PC-9 (cell line): ENCODE data around the gene PTPRO. TPM values are rescaled to one million over a fixed set of nuclear protein-coding genes. Genes with fewer than 3 reads are reported as not detected.

Source experiments
- BruUV-seq: library from RNA; stranded (reverse); fragments of 400-500 nt; replicated peaks from 2 replicates; lab custom pipeline; 2021; lab: Mats Ljungman, UMichigan
- CTCF ChIA-PET: fragments of 300-600 bp; sonication (Branson Sonifier 250); formaldehyde crosslinking; loops from one replicate; lab custom pipeline; 2022; ENCODE audit warnings: antibody characterized with exemption; lab: Charles Lee
- POLR2A ChIA-PET: fragments of 300-600 bp; sonication (Branson Sonifier 250); formaldehyde crosslinking; loops from one replicate; lab custom pipeline; 2022; ENCODE audit warnings: antibody characterized with exemption; ENCODE audit not compliant: unreplicated experiment; lab: Charles Lee
- DNase-seq, 2 experiments: peaks; one replicate each; pipeline versions ENCODE4 v3.0.0 to v3.0.0-alpha.2; 2015 to 2022; ENCODE audit warnings: mixed read lengths in 1 of 2
- H2AFZ ChIP-seq: fragments of 200-600 bp; sonication (generic); 2 replicates; pipeline ENCODE4 v1.8.1; 2017; ENCODE audit warnings: antibody characterized with exemption
- H3F3A ChIP-seq: fragments of 200-600 bp; sonication (generic); 2 replicates; pipeline ENCODE4 v1.8.1; 2017; ENCODE audit warnings: antibody characterized with exemption, mild to moderate bottlenecking, low read depth; ENCODE audit not compliant: insufficient read depth
- H3K27ac ChIP-seq: fragments of 200-600 bp; sonication (generic); 2 replicates; pipeline ENCODE4 v1.6.1; 2016; ENCODE audit warnings: mixed run types
- H3K27me3 ChIP-seq: fragments of 200-600 bp; sonication (generic); 2 replicates; pipeline ENCODE4 v1.6.1; 2016; ENCODE audit warnings: low read depth, mixed run types; ENCODE audit not compliant: insufficient read depth
- H3K36me3 ChIP-seq: fragments of 200-600 bp; sonication (generic); 2 replicates; pipeline ENCODE4 v1.6.1; 2016; ENCODE audit warnings: low read depth, mixed run types
- H3K4me1 ChIP-seq: fragments of 200-600 bp; sonication (generic); replicated peaks from 2 replicates; pipeline ENCODE4 v1.6.1; 2016; ENCODE audit warnings: mixed run types; ENCODE audit not compliant: insufficient read depth
- H3K4me2 ChIP-seq: fragments of 200-600 bp; sonication (generic); 2 replicates; pipeline ENCODE4 v1.6.1; 2017; ENCODE audit warnings: mixed run types
- H3K4me3 ChIP-seq: fragments of 200-600 bp; sonication (generic); 2 replicates; pipeline ENCODE4 v1.6.1; 2016; ENCODE audit warnings: mixed run types
- H3K79me2 ChIP-seq: fragments of 200-600 bp; sonication (generic); 2 replicates; pipeline ENCODE4 v1.6.1; 2017; ENCODE audit warnings: low read depth, mixed run types
- H3K9me2 ChIP-seq: fragments of 200-600 bp; sonication (generic); 2 replicates; pipeline ENCODE4 v1.8.1; 2017; ENCODE audit warnings: mild to moderate bottlenecking; ENCODE audit not compliant: insufficient read depth
- H3K9me3 ChIP-seq: fragments of 200-600 bp; sonication (generic); 2 replicates; pipeline ENCODE4 v1.8.1; 2016; ENCODE audit warnings: low read depth; ENCODE audit not compliant: insufficient read depth
- H4K20me1 ChIP-seq: fragments of 200-600 bp; sonication (generic); 2 replicates; pipeline ENCODE4 v1.8.1; 2017; ENCODE audit not compliant: insufficient read depth
- CTCF ChIP-seq: fragments of 200-600 bp; sonication (generic); conservative IDR thresholded peaks from 2 replicates; pipeline ENCODE4 v1.6.1; 2017; ENCODE audit warnings: mixed run types, antibody characterized with exemption, mild to moderate bottlenecking, moderate library complexity
- EZH2 ChIP-seq: fragments of 200-600 bp; sonication (generic); IDR thresholded peaks from 2 replicates; pipeline ENCODE4 v1.8.0; 2017; ENCODE audit warnings: antibody characterized with exemption, low read depth
- intact Hi-C: fragments of 100-400 bp; cut with micrococcal nuclease; formaldehyde crosslinking; loops from one replicate; pipeline ENCODE4 v1.10.0; 2022; ENCODE audit not compliant: unreplicated experiment
- total RNA-seq: library from RNA; stranded (reverse); gene quantifications from 2 replicates; pipeline ENCODE4 v1.2.3, GENCODE V29; 2021

The PTPRO gene
- total RNA-seq, 1 experiment from 2014 or later, result not detected

GRCh38 chr12:15344561-15344960, 22.3 kb downstream of the PTPRO start:
- Histone ChIP-seq H3K79me2 (no peaks in the 10 kb centered on the region), H3K4me3 (no peak overlapping the region), H3K4me2 (no peak overlapping the region), H3K4me1 (no peaks in the 10 kb centered on the region), H3K9me2 (no peaks in the 10 kb centered on the region), H3F3A (no peaks in the 10 kb centered on the region), H3K36me3 (no peaks in the 10 kb centered on the region), H3K9me3 (peaks cover 8% of the 10 kb centered on the region; the same call in 1 of the 2 replicates), H4K20me1 (no peaks in the 10 kb centered on the region), H3K27ac (no peak overlapping the region), H3K27me3 (no peaks in the 10 kb centered on the region), H2AFZ (no peak overlapping the region)
- BruUV-seq, result no TSS peak
- POLR2A ChIA-PET, result no interaction called here
- CTCF ChIA-PET, result no interaction called here
- DNase-seq, result no peak
- intact Hi-C loops, result no loop called here
- TF ChIP-seq EZH2 (no peak), CTCF (no peak)

- H3K4me1 ChIP-seq, result no peaks in the 10 kb centered on the region
- no peak overlapping the region for H3K27ac ChIP-seq
- no peaks in the 10 kb centered on the region for H3K27me3 ChIP-seq
- H4K20me1 ChIP-seq, result no peaks in the 10 kb centered on the region
- DNase-seq, result no peak
- no peaks in the 10 kb centered on the region for H3F3A ChIP-seq
- TF ChIP-seq CTCF (no peak), EZH2 (no peak)
- H3K79me2 ChIP-seq, result no peaks in the 10 kb centered on the region
- H3K9me2 ChIP-seq, result no peaks in the 10 kb centered on the region
- peaks cover 9% of the 10 kb centered on the region; the same call in 1 of the 2 replicates for H3K9me3 ChIP-seq
- H3K4me3 ChIP-seq, result no peak overlapping the region
- no TSS peak for BruUV-seq
- no peak overlapping the region for H3K4me2 ChIP-seq
- H2AFZ ChIP-seq, result no peak overlapping the region
- ChIA-PET CTCF (no interaction called here), POLR2A (interaction anchor here (0.5 kb wide), 1 partner anchor 1842 kb away, joined by 4 read pairs; no protein-coding TSS in a partner anchor)
- no peaks in the 10 kb centered on the region for H3K36me3 ChIP-seq
- intact Hi-C loops, result no loop called here
These were observed 24.2 kb downstream of the PTPRO start for GRCh38 chr12:15346488-15346887.

GRCh38 chr12:15350643-15351042, 28.3 kb downstream of the PTPRO start:
- H3K79me2 ChIP-seq, result no peaks in the 10 kb centered on the region
- no peak for TF ChIP-seq EZH2
- no peak for TF ChIP-seq CTCF
- H3K9me2 ChIP-seq, result no peaks in the 10 kb centered on the region
- H2AFZ ChIP-seq, result no peak overlapping the region
- no peak overlapping the region for H3K4me3 ChIP-seq
- H4K20me1 ChIP-seq, result no peaks in the 10 kb centered on the region
- H3K27me3 ChIP-seq, result no peaks in the 10 kb centered on the region
- CTCF ChIA-PET, result no interaction called here
- H3K4me1 ChIP-seq, result no peaks in the 10 kb centered on the region
- intact Hi-C loops, result no loop called here
- DNase-seq, result no peak
- no peak overlapping the region for H3K4me2 ChIP-seq
- H3F3A ChIP-seq, result no peaks in the 10 kb centered on the region
- POLR2A ChIA-PET, result interaction anchor here (0.6 kb wide), 1 partner anchor 60 kb away, joined by 6 read pairs; no protein-coding TSS in a partner anchor
- BruUV-seq, result no TSS peak
- H3K9me3 ChIP-seq, result peaks cover 9% of the 10 kb centered on the region; the same call in 1 of the 2 replicates
- no peaks in the 10 kb centered on the region for H3K36me3 ChIP-seq
- H3K27ac ChIP-seq, result no peak overlapping the region
